NCI-H345 (cell line): ENCODE data around the gene OR6C74.

Experiments used
- DNase-seq: peaks from one replicate; lab custom pipeline; 2025; lab: John Stamatoyannopoulos, UW

OR6C74 gene

GRCh38 chr12:55244309-55244708 lies at the start of gene OR6C74:
OR6C74 (plus strand) TSS chr12:55244609; CDS start chr12:55247288, 2,679 bp downstream.
- DNase-seq = no peak

DNA sequence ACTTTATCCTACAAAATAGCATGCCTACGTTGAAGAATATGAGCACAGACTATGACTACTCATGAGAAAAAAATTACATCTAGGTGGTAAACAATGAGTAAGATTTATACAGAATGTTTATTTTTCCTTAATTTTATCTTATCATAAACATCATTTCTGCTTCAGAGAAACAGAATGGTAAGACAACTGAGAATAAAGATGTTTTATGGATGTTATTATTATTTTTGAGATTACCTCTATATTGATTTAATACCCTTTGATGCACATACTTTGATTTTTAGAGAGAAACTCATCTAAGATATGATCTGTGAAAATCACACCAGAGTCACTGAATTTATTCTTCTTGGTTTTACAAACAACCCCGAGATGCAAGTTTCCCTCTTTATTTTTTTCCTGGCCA lies 23.7 kb upstream of the OR6C74 start, which contains the start of gene OR10A7:
OR10A7 (plus strand) TSS at position 301 of the 400 bp plus-strand sequence; CDS start at position 301, 0 bp downstream.
- no peak for DNase-seq

- no peak for DNase-seq
Observed at GRCh38 chr12:55226523-55226922, 17.9 kb upstream of the OR6C74 start.

GRCh38 chr12:55227643-55228042 lies 16.8 kb upstream of the OR6C74 start:
- DNase-seq = no peak

GRCh38 chr12:55246159-55246558 lies 1.8 kb downstream of the OR6C74 start:
- DNase-seq = no peak

DNA sequence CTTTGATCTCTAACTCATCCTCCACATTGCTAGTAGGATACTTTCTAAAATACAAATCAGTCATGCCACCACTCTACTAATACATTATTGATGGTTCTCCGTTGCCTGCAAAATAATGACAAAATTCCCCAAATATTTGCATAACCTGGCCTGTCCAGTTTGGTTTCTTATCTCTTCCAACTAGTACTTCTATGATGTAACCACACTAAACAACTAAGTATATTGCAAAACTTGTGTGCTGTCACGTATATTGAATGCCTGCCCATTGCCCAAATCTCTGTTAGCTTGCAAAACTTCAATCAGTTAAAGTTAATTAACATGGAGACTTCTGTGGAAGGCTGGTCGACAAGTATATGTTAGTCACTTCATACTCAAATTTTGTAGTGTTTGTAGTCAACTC lies 6.5 kb downstream of the OR6C74 start:
- DNase-seq = no peak

DNA sequence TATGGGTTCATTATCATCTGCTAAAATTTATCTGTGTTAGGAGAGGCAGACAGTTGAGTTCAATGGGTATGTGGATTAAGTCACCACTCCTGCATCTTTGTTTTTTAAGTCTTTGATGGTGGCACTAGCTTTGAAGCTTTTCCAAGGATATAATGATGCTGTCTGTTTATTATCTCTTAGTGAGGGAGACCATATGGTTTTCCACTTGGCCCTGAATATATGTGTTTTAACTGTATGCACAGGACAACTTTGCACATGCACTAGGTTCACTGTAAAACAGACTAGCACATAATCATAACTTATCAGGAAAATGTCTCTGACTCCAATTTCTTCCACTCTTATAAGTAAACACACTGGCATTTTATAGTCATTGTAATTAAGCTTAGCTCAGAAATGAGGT lies 8.9 kb downstream of the OR6C74 start:
- no peak for DNase-seq

DNA sequence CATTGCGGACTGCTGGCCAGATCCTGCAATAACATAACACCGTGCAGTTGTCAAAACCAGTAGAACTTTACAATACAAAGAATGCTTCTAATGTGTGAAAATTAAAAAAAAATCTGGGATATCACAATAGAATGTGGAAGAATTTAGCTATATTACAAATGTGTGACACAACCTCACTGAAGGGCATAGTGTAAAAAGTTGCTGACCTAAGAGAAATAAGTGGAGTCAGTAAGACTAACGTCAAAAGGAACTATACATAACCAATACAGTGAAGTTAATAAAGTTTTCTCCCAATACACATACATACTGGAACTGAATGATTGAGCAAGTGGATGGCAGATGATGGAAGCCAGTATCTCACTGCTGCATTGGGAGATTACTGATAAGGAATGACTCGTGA lies 12.4 kb downstream of the OR6C74 start:
- DNase-seq = no peak

GRCh38 chr12:55258303-55258702 lies 13.9 kb downstream of the OR6C74 start:
- no peak for DNase-seq

- no peak for DNase-seq
Observed at GRCh38 chr12:55280991-55281390, 36.6 kb downstream of the OR6C74 start.

GRCh38 chr12:55289999-55290398 lies 45.6 kb downstream of the OR6C74 start:
- no peak for DNase-seq
